HepG2 (cell line): ENCODE measurements around the gene POC1A. TPM values are rescaled to one million over a fixed set of nuclear protein-coding genes. Genes with fewer than 3 reads are reported as not detected.

ENCODE experiments used
- ADNP ChIP-seq: sonication (generic); formaldehyde crosslinking; IDR thresholded peaks from 2 replicates; pipeline ENCODE4 v1.4.0; 2020; ENCODE audit warnings: missing genetic modification reagents
- ATF1 ChIP-seq: IDR thresholded peaks from 2 replicates; pipeline ENCODE4 v1.6.1; 2016; ENCODE audit warnings: mild to moderate bottlenecking, control low read depth
- BCL6 ChIP-seq: IDR thresholded peaks from 2 replicates; pipeline ENCODE4 v1.6.1; 2016; ENCODE audit warnings: missing genetic modification reagents, missing compliant biosample characterization
- ELF4 ChIP-seq: sonication (generic); formaldehyde crosslinking; IDR thresholded peaks from 2 replicates; pipeline ENCODE4 v1.5.0; 2020; ENCODE audit warnings: missing genetic modification reagents, mild to moderate bottlenecking, moderate library complexity, borderline replicate concordance
- ESRRA ChIP-seq: sonication (generic); formaldehyde crosslinking; IDR thresholded peaks from 2 replicates; pipeline ENCODE4 v1.5.1; 2020; ENCODE audit warnings: mild to moderate bottlenecking, low read depth, missing genetic modification reagents
- FOXA1 ChIP-seq, 2 experiments: fragments of 450-650 bp in 1 of 2; sonication (generic) in 1 of 2; formaldehyde crosslinking in 1 of 2; IDR thresholded peaks; 2 replicates each; pipeline versions ENCODE4 v1.4.0 to v1.6.1; 2016 to 2020; ENCODE audit warnings: missing genetic modification reagents in 1 of 2
- HMGXB4 ChIP-seq, 2 experiments: sonication (generic) in 1 of 2; formaldehyde crosslinking in 1 of 2; IDR thresholded peaks; 2 replicates each; pipeline versions ENCODE4 v1.4.0 to v1.6.1; 2018 to 2020; ENCODE audit warnings: missing genetic modification reagents in 2 of 2, borderline replicate concordance in 1 of 2, low read depth in 1 of 2, mild to moderate bottlenecking in 1 of 2, missing biosample characterization in 1 of 2
- MATR3 ChIP-seq: sonication (generic); formaldehyde crosslinking; IDR thresholded peaks from 2 replicates; pipeline ENCODE4 v1.4.0; 2020; ENCODE audit warnings: missing genetic modification reagents
- NFE2 ChIP-seq: sonication (generic); formaldehyde crosslinking; IDR thresholded peaks from 2 replicates; pipeline ENCODE4 v1.4.0; 2020; ENCODE audit warnings: missing genetic modification reagents
- PHF20 ChIP-seq: sonication (generic); formaldehyde crosslinking; IDR thresholded peaks from 2 replicates; pipeline ENCODE4 v1.5.0; 2020; ENCODE audit warnings: mild to moderate bottlenecking, missing genetic modification reagents
- PRDM15 ChIP-seq: sonication (generic); formaldehyde crosslinking; IDR thresholded peaks from 2 replicates; pipeline ENCODE4 v1.4.0; 2020; ENCODE audit warnings: missing genetic modification reagents
- SCMH1 ChIP-seq: sonication (generic); formaldehyde crosslinking; IDR thresholded peaks from 2 replicates; pipeline ENCODE4 v1.9.0; 2021; ENCODE audit warnings: missing genetic modification reagents, mild to moderate bottlenecking, borderline replicate concordance
- TBX3 ChIP-seq: fragments of 450-650 bp; IDR thresholded peaks from 2 replicates; pipeline ENCODE4 v1.6.1; 2017; ENCODE audit warnings: antibody characterized with exemption, mild to moderate bottlenecking, inconsistent platforms, borderline replicate concordance
- ZBTB26 ChIP-seq: IDR thresholded peaks from 2 replicates; pipeline ENCODE4 v1.6.1; 2016; ENCODE audit warnings: missing compliant biosample characterization, missing genetic modification reagents, borderline replicate concordance
- ZNF44 ChIP-seq: sonication (generic); formaldehyde crosslinking; IDR thresholded peaks from 2 replicates; pipeline ENCODE4 v1.5.1; 2020; ENCODE audit warnings: mild to moderate bottlenecking, missing genetic modification reagents
- ZNF543 ChIP-seq: sonication (generic); formaldehyde crosslinking; IDR thresholded peaks from 2 replicates; pipeline ENCODE4 v1.4.0; 2020; ENCODE audit warnings: mild to moderate bottlenecking, missing genetic modification reagents
- polyA plus RNA-seq, 8 experiments: library from polyadenylated mRNA; depleted of rRNA in 3 of 8; stranded (reverse) in 7 of 8; unstranded in 1 of 8; fragments of >200 nt; fragmentation: Illumina TruSeq in 4 of 8; extraction: Trizol in 4 of 8; gene quantifications; 2 replicates each; pipeline versions ENCODE4 v1.2.1 to v1.2.3, GENCODE V29; 2011 to 2016; ENCODE audit warnings: low read depth in 4 of 8, missing spikeins in 1 of 8, mixed read lengths in 1 of 8; ENCODE audit not compliant: insufficient read depth in 1 of 8
- total RNA-seq, 5 experiments: library from RNA; depleted of rRNA; stranded (reverse); fragments of >200 nt; fragmentation: Illumina TruSeq; extraction: Trizol; gene quantifications; 2 replicates each; pipeline ENCODE4 v1.2.3, GENCODE V29; 2016; ENCODE audit warnings: low read depth in 1 of 5

The POC1A gene
- total and polyA plus RNA-seq, 2 of the 13 experiments (the other 11 are each of a cell fraction or from before 2014, with no cell fraction given) = 14.6 to 20.0 TPM

- TF ChIP-seq ELF4 (CRISPR knock-in tag) = no peak
- TF ChIP-seq ZBTB26 (CRISPR knock-in tag) = no peak; the same call in 1 of the 2 replicates
- TF ChIP-seq ZNF543 = no peak
- TF ChIP-seq TBX3 = no peak
- TF ChIP-seq PHF20 (CRISPR knock-in tag) = no peak
- TF ChIP-seq BCL6 (CRISPR knock-in tag) = no peak
- no peak for TF ChIP-seq FOXA1 (IDR thresholded peaks at IDR 0.05)
- no peak for TF ChIP-seq FOXA1 (CRISPR knock-in tag; IDR thresholded peaks at IDR 0.05)
- TF ChIP-seq ADNP (CRISPR knock-in tag) = no peak
- TF ChIP-seq HMGXB4 (CRISPR knock-in tag; IDR thresholded peaks at IDR 0.05; ENCODE audit: borderline replicate concordance in 1 of 2, low read depth in 1 of 2) = peak; percentile 32 to 57; a peak in 1 of 4 replicates
- no peak for TF ChIP-seq ESRRA
- TF ChIP-seq ZNF44 (CRISPR knock-in tag) = no peak
- TF ChIP-seq NFE2 (CRISPR knock-in tag) = no peak
- TF ChIP-seq SCMH1 (CRISPR knock-in tag) = no peak
- no peak for TF ChIP-seq PRDM15 (CRISPR knock-in tag)
- no peak for TF ChIP-seq MATR3
- no peak for TF ChIP-seq ATF1 (CRISPR knock-in tag)
Measured at GRCh38 chr3:52123106-52123725, 31.0 kb downstream of the POC1A start (continued).
